Esophagus muscularis mucosa (tissue), 3 donors: Measurements from ENCODE around the gene TRIM54.

Experiments
- CTCF ChIP-seq, 3 experiments: fragments of 200-600 bp in 2 of 3; fragments of 450-650 bp in 1 of 3; sonication (generic) in 2 of 3; IDR thresholded peaks; one replicate each; pipeline ENCODE4 v1.5.1; 2017 to 2019; ENCODE audit warnings: antibody characterized with exemption in 3 of 3, mild to moderate bottlenecking in 2 of 3, moderate library complexity in 1 of 3
- POLR2A ChIP-seq: fragments of 450-650 bp; IDR thresholded peaks from one replicate; pipeline ENCODE4 v1.6.1; 2017; ENCODE audit warnings: antibody characterized with exemption, moderate library complexity, mild to moderate bottlenecking, low read depth

- TF ChIP-seq CTCF (IDR thresholded peaks at IDR 0.05): no peak
- no peak for TF ChIP-seq POLR2A
Observed at GRCh38 chr2:27251766-27252165, 30.5 kb upstream of the TRIM54 start.
